Neural progenitor cell (in vitro differentiated cells): ENCODE data around the gene OTUD4. TPM values are rescaled to one million over a fixed set of nuclear protein-coding genes. Genes with fewer than 3 reads are reported as not detected.

ENCODE experiments used
- DNase-seq: peaks from one replicate; pipeline ENCODE4 v3.0.0-alpha.2; 2016; ENCODE audit warnings: low spot score
- H2AFZ ChIP-seq: fragments of 200-600 bp; sonication (generic); replicated peaks from 2 replicates; pipeline ENCODE4 v1.6.1; 2016; ENCODE audit warnings: antibody characterized with exemption
- H3F3A ChIP-seq: fragments of 200-600 bp; sonication (generic); 2 replicates; pipeline ENCODE4 v1.6.1; 2016; ENCODE audit warnings: antibody characterized with exemption, low read depth
- H3K27ac ChIP-seq: fragments of 200-600 bp; sonication (generic); 2 replicates; pipeline ENCODE4 v1.5.1; 2016; ENCODE audit warnings: mild to moderate bottlenecking
- H3K27me3 ChIP-seq: fragments of 200-600 bp; sonication (generic); 2 replicates; pipeline ENCODE4 v1.6.1; 2016; ENCODE audit warnings: mild to moderate bottlenecking, moderate library complexity
- H3K36me3 ChIP-seq: fragments of 200-600 bp; sonication (generic); 2 replicates; pipeline ENCODE4 v1.5.1; 2016
- H3K4me1 ChIP-seq: fragments of 200-600 bp; sonication (generic); 2 replicates; pipeline ENCODE4 v1.6.1; 2016; ENCODE audit warnings: mixed run types
- H3K4me2 ChIP-seq: fragments of 200-600 bp; sonication (generic); 2 replicates; pipeline ENCODE4 v1.6.1; 2016
- H3K4me3 ChIP-seq: fragments of 200-600 bp; sonication (generic); 2 replicates; pipeline ENCODE4 v1.5.1; 2016
- H3K79me2 ChIP-seq: fragments of 200-600 bp; sonication (generic); 2 replicates; pipeline ENCODE4 v1.6.1; 2016; ENCODE audit warnings: low read depth
- H3K9ac ChIP-seq: fragments of 200-600 bp; sonication (generic); 2 replicates; pipeline ENCODE4 v1.6.1; 2016
- H3K9me3 ChIP-seq: fragments of 200-600 bp; sonication (generic); 2 replicates; pipeline ENCODE4 v1.5.1; 2016; ENCODE audit warnings: low read depth
- H4K20me1 ChIP-seq: fragments of 200-600 bp; sonication (generic); 2 replicates; pipeline ENCODE4 v1.6.1; 2016; ENCODE audit warnings: low read depth
- H3K27ac Mint-ChIP-seq: 3 replicates; pipeline ENCODE4 v1.8.0; 2021; ENCODE audit warnings: mixed read lengths
- H3K27me3 Mint-ChIP-seq: 2 replicates; pipeline ENCODE4 v1.8.0; 2022; ENCODE audit warnings: low read depth, mild to moderate bottlenecking, inconsistent platforms, moderate library complexity, mixed read lengths; ENCODE audit not compliant: insufficient read depth
- H3K36me3 Mint-ChIP-seq: 3 replicates; pipeline ENCODE4 v1.8.0; 2021; ENCODE audit warnings: mixed read lengths
- H3K4me1 Mint-ChIP-seq: 3 replicates; pipeline ENCODE4 v1.8.0; 2021; ENCODE audit warnings: mixed read lengths
- H3K4me3 Mint-ChIP-seq: 3 replicates; pipeline ENCODE4 v1.8.0; 2021; ENCODE audit warnings: mild to moderate bottlenecking, moderate library complexity, mixed read lengths
- H3K9me3 Mint-ChIP-seq: 3 replicates; pipeline ENCODE4 v1.8.0; 2020; ENCODE audit warnings: mixed read lengths
- CTCF ChIP-seq: fragments of 200-600 bp; sonication (generic); IDR thresholded peaks from 2 replicates; pipeline ENCODE4 v1.5.1; 2017; ENCODE audit warnings: antibody characterized with exemption, mild to moderate bottlenecking
- EZH2 ChIP-seq: fragments of 200-600 bp; sonication (generic); IDR thresholded peaks from 2 replicates; pipeline ENCODE4 v1.6.1; 2017; ENCODE audit warnings: antibody characterized with exemption, mild to moderate bottlenecking, moderate library complexity
- EZH2phosphoT487 ChIP-seq: fragments of 200-600 bp; sonication (generic); IDR thresholded peaks from 2 replicates; pipeline ENCODE4 v1.6.1; 2017; ENCODE audit warnings: antibody characterized with exemption
- total RNA-seq: library from RNA; depleted of rRNA; stranded (reverse); fragments of >200 nt; gene quantifications from 2 replicates; pipeline ENCODE4 v1.2.3, GENCODE V29; 2015; ENCODE audit warnings: low replicate concordance

The OTUD4 gene
- total RNA-seq, 1 donor from 2014 or later: 34.3 TPM

GRCh38 chr4:145167887-145168286 is 12.5 kb downstream of the OTUD4 start:
- Histone ChIP-seq H3F3A (no peaks in the 10 kb centered on the region), H3K4me2 (no peak overlapping the region), H3K27ac (no peak overlapping the region), H3K9me3 (no peaks in the 10 kb centered on the region), H3K36me3 (peaks cover 17% of the 10 kb centered on the region), H4K20me1 (peaks cover 2% of the 10 kb centered on the region), H3K9ac (no peak overlapping the region), H2AFZ (no peak overlapping the region), H3K27me3 (no peaks in the 10 kb centered on the region), H3K79me2 (peaks cover 58% of the 10 kb centered on the region), H3K4me1 (no peaks in the 10 kb centered on the region), H3K4me3 (no peak overlapping the region)
- TF ChIP-seq CTCF (no peak), EZH2phosphoT487 (no peak), EZH2 (no peak)
- Mint-ChIP-seq H3K27me3 (no peaks in the 10 kb centered on the region), H3K27ac (no peak overlapping the region), H3K4me3 (no peak overlapping the region), H3K9me3 (no peaks in the 10 kb centered on the region), H3K36me3 (peaks cover 22% of the 10 kb centered on the region), H3K4me1 (no peaks in the 10 kb centered on the region)
- no peak for DNase-seq

GRCh38 chr4:145161549-145161948 is 18.8 kb downstream of the OTUD4 start:
- Mint-ChIP-seq H3K27ac (no peak overlapping the region), H3K36me3 (peaks cover 14% of the 10 kb centered on the region), H3K4me1 (no peaks in the 10 kb centered on the region), H3K4me3 (no peak overlapping the region), H3K9me3 (no peaks in the 10 kb centered on the region), H3K27me3 (no peaks in the 10 kb centered on the region)
- H2AFZ ChIP-seq: no peak overlapping the region
- no peaks in the 10 kb centered on the region for H3K4me1 ChIP-seq
- no peak for DNase-seq
- peaks cover 6% of the 10 kb centered on the region for H3K79me2 ChIP-seq
- no peak for TF ChIP-seq EZH2phosphoT487
- TF ChIP-seq EZH2: no peak
- TF ChIP-seq CTCF: no peak
- H3K9ac ChIP-seq: no peak overlapping the region
- H3K9me3 ChIP-seq: no peaks in the 10 kb centered on the region
- H3K4me2 ChIP-seq: no peak overlapping the region
- peaks cover 5% of the 10 kb centered on the region for H4K20me1 ChIP-seq
- no peak overlapping the region for H3K27ac ChIP-seq
- H3K27me3 ChIP-seq: no peaks in the 10 kb centered on the region
- peaks cover 19% of the 10 kb centered on the region for H3K36me3 ChIP-seq
- H3F3A ChIP-seq: no peaks in the 10 kb centered on the region
- H3K4me3 ChIP-seq: no peak overlapping the region

GRCh38 chr4:145156986-145157385 is 23.4 kb downstream of the OTUD4 start:
- H3K4me3 Mint-ChIP-seq: no peak overlapping the region
- Histone ChIP-seq H2AFZ (no peak overlapping the region), H3K27me3 (no peaks in the 10 kb centered on the region), H4K20me1 (no peaks in the 10 kb centered on the region), H3K9ac (no peak overlapping the region), H3K4me3 (no peak overlapping the region), H3K4me2 (no peak overlapping the region), H3K4me1 (no peaks in the 10 kb centered on the region), H3K79me2 (no peaks in the 10 kb centered on the region), H3K9me3 (no peaks in the 10 kb centered on the region), H3K27ac (no peak overlapping the region), H3K36me3 (peaks cover 17% of the 10 kb centered on the region), H3F3A (no peaks in the 10 kb centered on the region)
- no peak for TF ChIP-seq EZH2
- no peak for TF ChIP-seq EZH2phosphoT487
- no peak for TF ChIP-seq CTCF
- H3K27ac Mint-ChIP-seq: no peak overlapping the region
- H3K27me3 Mint-ChIP-seq: no peaks in the 10 kb centered on the region
- no peaks in the 10 kb centered on the region for H3K4me1 Mint-ChIP-seq
- no peak for DNase-seq
- H3K36me3 Mint-ChIP-seq: peaks cover 17% of the 10 kb centered on the region
- no peaks in the 10 kb centered on the region for H3K9me3 Mint-ChIP-seq
